Mesodermal cell (in vitro differentiated cells): ENCODE data around the gene PCDHB10. TPM values are rescaled to one million over a fixed set of nuclear protein-coding genes. Genes with fewer than 3 reads are reported as not detected.
A peak's percentile ranks its signal among the peaks of the same experiment; 100 is the strongest.
"Not testable (repeated sequence)": the region's sequence is repeated elsewhere in the genome, so short reads cannot be mapped to it uniquely, and the experiment has no call there.

ENCODE experiments used
- H3K27ac ChIP-seq: 2 replicates; pipeline ENCODE4 v1.7.0; 2013; ENCODE audit warnings: mild to moderate bottlenecking, low read depth, low read length, moderate library complexity; ENCODE audit not compliant: severe bottlenecking
- H3K36me3 ChIP-seq: 2 replicates; pipeline ENCODE4 v1.7.1; 2013; ENCODE audit warnings: mild to moderate bottlenecking, low read length, moderate library complexity; ENCODE audit not compliant: control insufficient read depth, insufficient read depth
- H3K4me1 ChIP-seq: one replicate; pipeline ENCODE4 v1.7.1; 2013; ENCODE audit warnings: mild to moderate bottlenecking, low read length; ENCODE audit not compliant: insufficient read depth, control insufficient read depth, poor library complexity, severe bottlenecking
- H3K4me3 ChIP-seq: 2 replicates; pipeline ENCODE4 v1.7.0; 2013; ENCODE audit warnings: low read length, control low read depth, mild to moderate bottlenecking; ENCODE audit not compliant: insufficient read depth, poor library complexity, severe bottlenecking; ENCODE audit errors: extremely low read depth
- H3K9me3 ChIP-seq: 2 replicates; pipeline ENCODE4 v1.7.1; 2013; ENCODE audit warnings: mild to moderate bottlenecking, low read length, moderate library complexity; ENCODE audit not compliant: control insufficient read depth
- WGBS, 2 experiments: methylation state at CpG; one replicate each; pipeline ENCODE4 v1.1.5; 2013; ENCODE audit warnings: missing lambda C conversion rate in 2 of 2; ENCODE audit not compliant: insufficient coverage in 2 of 2; 5-methylcytosine and 5-hydroxymethylcytosine counted together
- polyA plus RNA-seq, 2 experiments: library from polyadenylated mRNA; stranded (reverse); fragments of 50-300 nt; gene quantifications; one replicate each; pipeline ENCODE4 v1.2.3, GENCODE V29; 2013

PCDHB10 gene
- polyA plus RNA-seq (2013, experiment 1 of 2), result 7.5 TPM
- polyA plus RNA-seq (2013, experiment 2 of 2), result 6.4 TPM

DNA sequence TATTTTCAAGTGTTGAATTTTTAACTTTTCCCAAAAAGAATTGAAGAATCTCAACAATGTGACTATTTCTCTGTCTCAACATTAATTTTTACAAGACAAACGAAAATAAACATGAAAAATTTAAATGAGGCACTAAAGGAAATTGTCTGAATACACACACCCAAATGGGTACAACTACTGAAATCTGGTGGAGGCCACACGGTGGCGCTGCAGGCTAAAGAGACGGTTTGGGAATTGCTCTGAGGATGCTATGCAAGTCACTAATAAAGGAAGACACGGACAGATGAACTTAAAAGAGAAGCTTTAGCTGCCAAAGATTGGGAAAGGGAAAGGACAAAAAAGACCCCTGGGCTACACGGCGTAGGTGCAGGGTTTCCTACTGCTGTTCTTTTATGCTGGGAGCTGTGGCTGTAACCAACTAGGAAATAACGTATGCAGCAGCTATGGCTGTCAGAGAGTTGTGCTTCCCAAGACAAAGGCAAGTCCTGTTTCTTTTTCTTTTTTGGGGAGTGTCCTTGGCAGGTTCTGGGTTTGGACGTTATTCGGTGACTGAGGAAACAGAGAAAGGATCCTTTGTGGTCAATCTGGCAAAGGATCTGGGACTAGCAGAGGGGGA is at the start of gene PCDHB10:
PCDHB10 (plus strand) TSS at position 244 of the 616 bp plus-strand sequence; CDS start at position 444, 200 bp downstream.
- Histone ChIP-seq H3K4me1 (no peaks in the 10 kb centered on the region), H3K4me3 (peak within 1 kb of the TSS; percentile 14), H3K27ac (no peak within 1 kb of the TSS), H3K36me3 (no peaks in the 10 kb centered on the region), H3K9me3 (peaks cover 4% of the 10 kb centered on the region)
- 24 to 31% methylated on average over 6 to 7 of the region's 10 CpGs for WGBS, 2 experiments

DNA sequence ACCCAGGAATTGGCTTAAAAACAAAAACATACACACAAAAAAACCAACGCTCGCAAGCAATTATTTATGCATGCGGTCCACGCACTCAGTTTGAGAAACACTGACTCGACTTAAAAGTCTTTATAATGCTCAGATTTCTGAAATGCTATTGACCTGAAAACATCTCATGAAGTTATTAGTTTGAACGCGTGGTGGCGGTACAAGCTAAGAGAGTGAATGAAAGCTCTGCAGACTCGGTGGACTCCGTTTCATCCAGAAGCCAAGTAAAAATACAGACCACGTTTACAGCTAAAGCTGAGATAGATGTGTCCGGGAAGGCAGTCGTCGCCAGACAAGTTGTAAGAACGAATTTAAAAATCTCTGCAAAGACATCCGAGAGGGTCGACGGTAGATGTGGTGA is 42.3 kb upstream of the PCDHB10 start, which contains the start of gene PCDHB6:
PCDHB6 (plus strand) TSS at position 246 of the 400 bp plus-strand sequence. CDS start 201 bp downstream, outside the sequence.
- H3K27ac ChIP-seq, result no peak within 1 kb of the TSS
- H3K4me1 ChIP-seq, result no peaks in the 10 kb centered on the region
- H3K9me3 ChIP-seq, result no peaks in the 10 kb centered on the region
- WGBS, 2 experiments, result 90 to 93% methylated on average over 15 to 17 of the region's 18 CpGs
- H3K36me3 ChIP-seq, result no peaks in the 10 kb centered on the region
- H3K4me3 ChIP-seq, result no peak within 1 kb of the TSS

DNA sequence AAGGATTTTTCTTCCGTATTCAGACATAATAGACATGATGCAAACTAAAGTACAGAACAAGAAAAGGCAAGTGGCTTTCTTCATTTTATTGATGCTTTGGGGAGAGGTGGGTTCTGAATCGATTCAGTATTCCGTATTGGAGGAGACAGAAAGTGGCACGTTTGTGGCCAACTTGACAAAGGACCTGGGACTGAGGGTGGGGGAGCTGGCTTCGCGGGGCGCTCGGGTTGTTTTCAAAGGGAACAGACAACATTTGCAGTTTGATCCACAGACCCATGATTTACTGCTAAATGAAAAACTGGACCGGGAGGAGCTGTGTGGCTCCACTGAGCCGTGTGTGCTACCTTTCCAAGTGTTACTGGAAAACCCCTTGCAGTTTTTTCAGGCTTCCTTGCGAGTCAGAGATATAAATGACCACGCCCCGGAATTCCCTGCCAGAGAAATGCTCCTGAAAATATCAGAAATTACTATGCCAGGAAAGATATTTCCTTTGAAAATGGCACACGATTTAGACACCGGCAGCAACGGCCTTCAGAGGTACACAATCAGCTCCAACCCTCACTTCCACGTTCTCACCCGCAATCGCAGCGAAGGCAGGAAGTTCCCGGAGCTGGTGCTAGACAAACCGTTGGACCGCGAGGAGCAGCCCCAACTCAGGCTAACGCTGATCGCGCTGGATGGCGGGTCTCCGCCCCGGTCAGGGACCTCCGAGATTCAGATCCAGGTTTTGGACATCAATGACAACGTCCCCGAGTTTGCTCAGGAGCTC is 41.7 kb upstream of the PCDHB10 start:
- no peak overlapping the region for H3K4me3 ChIP-seq
- H3K27ac ChIP-seq, result no peak overlapping the region
- H3K4me1 ChIP-seq, result no peaks in the 10 kb centered on the region
- WGBS, 2 experiments, result 91 to 95% methylated on average over 32 to 33 of the region's 33 CpGs
- H3K9me3 ChIP-seq, result no peaks in the 10 kb centered on the region
- H3K36me3 ChIP-seq, result no peaks in the 10 kb centered on the region

DNA sequence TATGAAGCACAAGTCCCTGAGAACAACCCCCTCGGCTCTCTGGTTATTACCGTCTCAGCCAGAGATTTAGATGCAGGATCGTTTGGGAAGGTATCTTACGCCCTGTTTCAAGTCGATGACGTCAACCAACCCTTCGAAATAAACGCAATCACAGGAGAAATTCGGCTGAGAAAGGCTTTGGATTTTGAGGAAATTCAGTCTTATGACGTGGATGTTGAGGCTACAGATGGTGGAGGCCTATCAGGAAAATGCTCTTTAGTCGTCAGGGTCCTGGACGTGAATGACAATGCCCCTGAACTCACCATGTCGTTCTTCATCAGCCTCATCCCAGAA is 41.2 kb upstream of the PCDHB10 start:
- 84 to 90% methylated on average over 12 to 13 of the region's 13 CpGs for WGBS, 2 experiments
- H3K36me3 ChIP-seq, result no peaks in the 10 kb centered on the region
- no peak overlapping the region for H3K4me3 ChIP-seq

DNA sequence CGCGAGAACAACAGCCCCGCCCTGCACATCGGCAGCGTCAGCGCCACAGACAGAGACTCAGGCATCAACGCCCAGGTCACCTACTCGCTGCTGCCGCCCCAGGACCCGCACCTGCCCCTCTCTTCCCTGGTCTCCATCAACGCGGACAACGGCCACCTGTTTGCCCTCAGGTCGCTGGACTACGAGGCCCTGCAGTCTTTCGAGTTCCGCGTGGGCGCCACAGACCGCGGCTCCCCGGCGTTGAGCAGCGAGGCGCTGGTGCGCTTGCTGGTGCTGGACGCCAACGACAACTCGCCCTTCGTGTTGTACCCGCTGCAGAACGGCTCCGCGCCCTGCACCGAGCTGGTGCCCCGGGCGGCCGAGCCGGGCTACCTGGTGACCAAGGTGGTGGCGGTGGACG is 40.5 kb upstream of the PCDHB10 start:
- not testable (repeated sequence) for H3K4me3 ChIP-seq, H3K4me1 ChIP-seq, H3K27ac ChIP-seq, H3K36me3 ChIP-seq, H3K9me3 ChIP-seq
- WGBS, 2 experiments, result 95 to 100% methylated on average over 12 to 21 of the region's 41 CpGs

More for the DNA sequence above, 41.2 kb upstream of the PCDHB10 start:
- no peaks in the 10 kb centered on the region for H3K4me1 ChIP-seq
- H3K27ac ChIP-seq, result no peak overlapping the region
- H3K9me3 ChIP-seq, result no peaks in the 10 kb centered on the region

DNA sequence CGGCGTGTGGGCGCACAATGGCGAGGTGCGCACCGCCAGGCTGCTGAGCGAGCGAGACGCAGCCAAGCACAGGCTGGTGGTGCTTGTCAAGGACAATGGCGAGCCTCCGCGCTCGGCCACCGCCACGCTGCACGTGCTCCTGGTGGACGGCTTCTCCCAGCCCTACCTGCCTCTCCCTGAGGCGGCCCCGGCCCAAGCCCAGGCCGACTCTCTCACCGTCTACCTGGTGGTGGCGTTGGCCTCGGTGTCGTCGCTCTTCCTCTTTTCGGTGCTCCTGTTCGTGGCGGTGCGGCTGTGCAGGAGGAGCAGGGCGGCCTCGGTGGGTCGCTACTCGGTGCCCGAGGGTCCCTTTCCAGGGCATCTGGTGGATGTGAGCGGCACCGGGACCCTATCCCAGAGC is 40.1 kb upstream of the PCDHB10 start:
- H3K4me1 ChIP-seq, H3K4me3 ChIP-seq, H3K9me3 ChIP-seq, H3K36me3 ChIP-seq, H3K27ac ChIP-seq: not testable (repeated sequence)
- WGBS, 2 experiments, result 95 to 98% methylated on average over 22 to 24 of the region's 36 CpGs

DNA sequence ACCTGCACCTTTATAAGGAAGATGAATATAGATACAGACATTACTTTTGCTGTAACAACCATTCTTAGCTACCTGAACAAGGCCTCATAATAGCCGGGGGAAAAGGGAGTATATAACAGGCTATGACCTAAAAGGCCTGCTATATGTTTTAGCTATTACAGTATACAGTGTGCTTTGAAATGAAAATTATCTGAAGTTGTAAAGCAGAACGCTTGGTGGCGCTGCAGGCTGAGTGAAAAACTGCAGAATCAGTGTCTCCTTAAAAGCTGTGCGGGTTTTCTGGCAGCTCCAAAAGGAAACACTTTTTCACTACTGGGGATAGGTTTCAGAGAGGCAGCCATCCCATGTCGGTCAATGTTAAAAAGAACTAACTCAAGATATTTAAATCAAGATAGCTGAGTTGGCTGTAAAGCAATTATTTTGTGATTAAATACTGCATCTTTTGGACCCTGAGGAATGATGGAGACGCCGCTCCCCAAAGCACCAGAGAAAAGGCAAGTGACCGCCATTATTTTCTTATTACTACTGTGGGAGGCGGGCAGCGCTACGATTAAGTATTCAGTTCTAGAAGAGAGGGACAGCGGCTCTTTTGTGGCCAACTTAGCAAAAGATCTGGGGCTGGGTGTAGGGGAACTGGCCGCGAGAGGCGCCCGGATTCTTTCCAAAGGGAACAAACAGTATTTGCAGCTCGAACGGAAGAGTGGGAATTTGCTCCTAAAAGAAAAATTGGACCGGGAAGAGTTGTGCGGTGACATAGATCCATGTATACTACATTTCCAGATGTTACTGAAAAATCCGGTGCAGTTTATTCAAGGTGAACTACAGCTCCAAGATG is 36.4 kb upstream of the PCDHB10 start:
- Histone ChIP-seq H3K4me3 (no peak overlapping the region), H3K36me3 (no peaks in the 10 kb centered on the region), H3K4me1 (no peaks in the 10 kb centered on the region), H3K9me3 (peaks cover 6% of the 10 kb centered on the region), H3K27ac (no peak overlapping the region)
- WGBS, 2 experiments, result 83 to 87% methylated on average over 14 to 16 of the region's 21 CpGs

DNA sequence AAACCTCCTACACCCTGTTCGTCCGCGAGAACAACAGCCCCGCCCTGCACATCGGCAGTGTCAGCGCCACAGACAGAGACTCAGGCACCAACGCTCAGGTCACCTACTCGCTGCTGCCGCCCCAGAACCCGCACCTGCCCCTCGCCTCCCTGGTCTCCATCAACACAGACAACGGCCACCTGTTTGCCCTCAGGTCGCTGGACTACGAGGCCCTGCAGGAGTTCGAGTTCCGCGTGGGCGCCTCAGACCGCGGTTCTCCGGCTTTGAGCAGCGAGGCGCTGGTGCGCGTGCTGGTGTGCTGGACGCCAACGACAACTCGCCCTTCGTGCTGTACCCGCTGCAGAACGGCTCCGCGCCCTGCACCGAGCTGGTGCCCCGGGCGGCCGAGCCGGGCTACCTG is 34.8 kb upstream of the PCDHB10 start:
- H3K27ac ChIP-seq, result not testable (repeated sequence)
- 96 to 98% methylated on average over 13 to 24 of the region's 38 CpGs for WGBS, 2 experiments

DNA sequence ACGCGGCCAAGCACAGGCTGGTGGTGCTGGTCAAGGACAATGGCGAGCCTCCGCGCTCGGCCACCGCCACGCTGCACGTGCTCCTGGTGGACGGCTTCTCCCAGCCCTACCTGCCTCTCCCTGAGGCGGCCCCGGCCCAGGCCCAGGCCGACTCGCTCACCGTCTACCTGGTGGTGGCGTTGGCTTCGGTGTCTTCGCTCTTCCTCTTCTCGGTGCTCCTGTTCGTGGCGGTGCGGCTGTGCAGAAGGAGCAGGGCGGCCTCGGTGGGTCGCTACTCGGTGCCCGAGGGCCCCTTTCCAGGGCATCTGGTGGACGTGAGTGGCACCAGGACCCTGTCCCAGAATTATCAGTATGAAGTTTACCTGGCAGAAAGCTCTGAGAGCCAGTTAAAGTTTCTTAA is 34.3 kb upstream of the PCDHB10 start:
- not testable (repeated sequence) for H3K36me3 ChIP-seq, H3K27ac ChIP-seq, H3K4me1 ChIP-seq, H3K4me3 ChIP-seq, H3K9me3 ChIP-seq
- 97 to 99% methylated on average over 10 to 18 of the region's 28 CpGs for WGBS, 2 experiments

More for the DNA sequence above, 34.8 kb upstream of the PCDHB10 start:
- H3K4me3 ChIP-seq, H3K4me1 ChIP-seq, H3K36me3 ChIP-seq, H3K9me3 ChIP-seq: not testable (repeated sequence)

DNA sequence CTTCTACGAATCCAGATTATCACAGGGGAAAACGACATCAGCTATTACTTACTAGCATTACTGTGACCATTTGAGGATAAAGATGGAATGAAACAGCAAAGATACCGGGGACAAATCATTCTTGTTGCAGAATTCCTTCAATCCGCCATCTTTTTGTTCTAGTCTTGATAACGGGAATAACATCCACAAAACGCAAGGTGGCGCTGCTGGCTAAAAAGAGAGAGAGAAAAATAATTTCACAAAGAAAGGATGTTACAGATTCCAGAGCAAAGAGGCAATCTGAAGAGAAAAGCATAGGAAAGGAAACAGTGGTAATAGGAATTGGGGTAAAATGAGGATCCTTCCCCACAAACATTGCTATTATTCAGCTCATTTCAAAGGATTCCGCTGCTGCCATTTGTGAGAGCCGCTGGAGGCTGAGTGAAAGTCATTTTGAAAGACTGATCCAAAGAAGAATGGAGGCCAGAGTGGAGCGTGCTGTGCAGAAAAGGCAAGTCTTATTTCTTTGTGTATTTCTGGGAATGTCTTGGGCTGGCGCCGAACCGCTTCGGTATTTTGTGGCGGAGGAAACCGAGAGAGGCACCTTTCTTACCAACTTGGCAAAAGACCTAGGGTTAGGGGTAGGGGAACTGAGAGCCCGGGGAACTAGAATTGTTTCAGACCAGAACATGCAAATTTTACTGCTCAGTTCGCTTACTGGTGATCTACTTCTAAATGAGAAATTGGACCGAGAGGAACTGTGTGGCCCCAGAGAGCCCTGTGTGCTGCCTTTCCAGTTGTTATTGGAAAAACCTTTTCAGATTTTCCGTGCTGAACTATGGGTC is 19.6 kb upstream of the PCDHB10 start, which contains the start of gene PCDHB7:
PCDHB7 (plus strand) TSS at position 264 of the 824 bp plus-strand sequence; CDS start at position 456, 192 bp downstream.
- Histone ChIP-seq H3K27ac (no peak within 1 kb of the TSS), H3K4me1 (no peaks in the 10 kb centered on the region), H3K4me3 (no peak within 1 kb of the TSS), H3K9me3 (no peaks in the 10 kb centered on the region), H3K36me3 (no peaks in the 10 kb centered on the region)
- 81 to 84% methylated on average over 15 to 16 of the region's 20 CpGs for WGBS, 2 experiments
